Activated naive CD4-positive, alpha-beta T cell treated with anti-CD3 and anti-CD28 coated beads, Interleukin-2, amount 10 ng/mL, durations not matched to agents 7 days and 5 days (primary cell): ENCODE results near the gene C11orf52.

ENCODE experiments used
- CTCF ChIA-PET: fragments of 350-600 bp; sonication (Branson Sonifier 250); formaldehyde crosslinking; loops from one replicate; lab custom pipeline; 2021; ENCODE audit warnings: antibody characterized with exemption; lab: Charles Lee
- DNase-seq: peaks from one replicate; pipeline ENCODE4 v3.0.0-alpha.2; 2020
- H3K27ac Mint-ChIP-seq: one replicate; pipeline ENCODE4 v1.8.0; 2021; ENCODE audit warnings: mild to moderate bottlenecking, moderate library complexity, mixed read lengths
- H3K27me3 Mint-ChIP-seq: one replicate; pipeline ENCODE4 v1.8.0; 2021; ENCODE audit warnings: mild to moderate bottlenecking, mixed read lengths
- H3K36me3 Mint-ChIP-seq: one replicate; pipeline ENCODE4 v1.8.0; 2021; ENCODE audit warnings: mixed read lengths
- H3K4me1 Mint-ChIP-seq: one replicate; pipeline ENCODE4 v1.8.0; 2021; ENCODE audit warnings: mixed read lengths
- H3K4me3 Mint-ChIP-seq: one replicate; pipeline ENCODE4 v1.8.0; 2021; ENCODE audit warnings: mild to moderate bottlenecking, moderate library complexity, mixed read lengths
- H3K9me3 Mint-ChIP-seq: one replicate; pipeline ENCODE4 v1.8.0; 2021; ENCODE audit warnings: mixed read lengths

The C11orf52 gene

GRCh38 chr11:111957663-111958444 is 39.1 kb downstream of the C11orf52 start:
- Mint-ChIP-seq H3K27ac (no peak overlapping the region), H3K4me1 (no peaks in the 10 kb centered on the region), H3K36me3 (no peaks in the 10 kb centered on the region), H3K27me3 (no peaks in the 10 kb centered on the region), H3K9me3 (no peaks in the 10 kb centered on the region), H3K4me3 (no peak overlapping the region)
- DNase-seq: no peak
- CTCF ChIA-PET: interaction anchor here (1.0 kb wide), 1 partner anchor 8 kb away, joined by 3 read pairs; no protein-coding TSS in a partner anchor

DNA sequence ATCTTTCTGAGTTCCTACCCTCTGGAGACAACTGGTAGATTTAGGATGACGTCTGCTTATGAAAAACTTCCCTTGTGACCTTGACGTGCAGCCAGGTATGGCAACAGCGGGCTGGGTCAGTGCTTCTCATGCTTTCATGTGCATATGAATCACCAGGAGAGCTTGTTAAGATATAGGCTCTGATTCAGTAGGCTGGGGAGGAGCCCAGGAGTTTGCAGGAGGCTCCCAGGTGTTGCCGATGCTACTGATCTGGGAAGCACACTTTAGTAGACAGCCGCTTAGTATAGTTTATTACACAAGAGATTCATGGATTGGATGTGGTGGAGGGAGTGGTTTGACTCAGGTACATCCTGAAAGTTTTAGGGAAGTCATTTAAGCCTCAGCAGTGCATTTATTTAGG is 42.2 kb downstream of the C11orf52 start:
- DNase-seq: no peak
- H3K27me3 Mint-ChIP-seq: no peaks in the 10 kb centered on the region
- H3K27ac Mint-ChIP-seq: no peak overlapping the region
- H3K4me1 Mint-ChIP-seq: no peaks in the 10 kb centered on the region
- no peak overlapping the region for H3K4me3 Mint-ChIP-seq
- CTCF ChIA-PET: no interaction called here
- no peaks in the 10 kb centered on the region for H3K9me3 Mint-ChIP-seq
- H3K36me3 Mint-ChIP-seq: no peaks in the 10 kb centered on the region

DNA sequence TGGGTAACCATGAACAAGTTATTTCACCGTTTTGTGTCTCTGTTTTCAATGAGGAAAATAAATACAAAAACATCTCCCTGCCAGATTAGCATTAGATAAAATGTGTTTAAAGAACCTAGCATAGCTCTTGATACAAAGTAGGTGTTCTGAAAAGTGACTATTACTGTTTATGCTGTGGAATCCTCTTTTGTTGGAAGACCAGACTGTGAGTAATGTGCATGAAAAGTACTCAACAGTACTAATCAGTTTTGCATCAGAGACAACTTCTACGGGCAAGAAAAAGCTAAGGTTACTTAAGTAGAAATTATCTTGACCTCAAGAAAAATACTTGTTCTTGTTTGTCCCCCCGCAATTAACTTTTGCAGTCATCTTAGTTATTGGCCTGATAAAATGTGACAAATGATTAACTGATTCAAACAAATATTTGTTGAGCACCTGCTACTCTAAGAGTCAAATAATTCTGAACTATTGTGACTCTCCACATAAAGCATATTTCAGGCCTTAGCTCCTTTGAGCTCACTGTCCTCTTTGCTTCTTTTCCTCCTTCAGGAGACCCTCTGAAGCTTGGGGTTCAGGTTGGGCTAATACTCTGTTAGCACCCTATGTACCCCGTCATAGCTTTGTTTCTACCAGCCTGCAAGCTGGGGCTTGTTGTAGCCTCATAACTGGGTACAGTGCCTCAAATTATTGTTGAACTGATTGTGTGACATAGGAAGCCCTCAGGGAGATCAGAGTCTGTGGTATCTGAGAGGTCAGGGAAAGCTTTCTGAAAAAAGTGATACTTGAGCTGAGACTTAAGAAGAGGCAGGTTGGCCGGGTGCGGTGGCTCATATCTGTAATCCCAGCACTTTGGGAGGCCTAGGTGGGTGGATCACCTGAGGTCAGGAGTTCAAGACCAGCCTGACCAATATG is 42.9 kb downstream of the C11orf52 start:
- Mint-ChIP-seq H3K27me3 (no peaks in the 10 kb centered on the region), H3K36me3 (no peaks in the 10 kb centered on the region), H3K9me3 (no peaks in the 10 kb centered on the region), H3K4me3 (no peak overlapping the region), H3K27ac (no peak overlapping the region), H3K4me1 (no peaks in the 10 kb centered on the region)
- CTCF ChIA-PET: interaction anchor here (0.8 kb wide), 1 partner anchor 21 kb away, joined by 3 read pairs; no protein-coding TSS in a partner anchor
- no peak for DNase-seq

GRCh38 chr11:111963931-111964340 is 45.2 kb downstream of the C11orf52 start:
- no peak overlapping the region for H3K4me3 Mint-ChIP-seq
- H3K27me3 Mint-ChIP-seq: no peaks in the 10 kb centered on the region
- no peak for DNase-seq
- no peaks in the 10 kb centered on the region for H3K36me3 Mint-ChIP-seq
- no peaks in the 10 kb centered on the region for H3K4me1 Mint-ChIP-seq
- H3K9me3 Mint-ChIP-seq: no peaks in the 10 kb centered on the region
- H3K27ac Mint-ChIP-seq: no peak overlapping the region
- CTCF ChIA-PET: no interaction called here

DNA sequence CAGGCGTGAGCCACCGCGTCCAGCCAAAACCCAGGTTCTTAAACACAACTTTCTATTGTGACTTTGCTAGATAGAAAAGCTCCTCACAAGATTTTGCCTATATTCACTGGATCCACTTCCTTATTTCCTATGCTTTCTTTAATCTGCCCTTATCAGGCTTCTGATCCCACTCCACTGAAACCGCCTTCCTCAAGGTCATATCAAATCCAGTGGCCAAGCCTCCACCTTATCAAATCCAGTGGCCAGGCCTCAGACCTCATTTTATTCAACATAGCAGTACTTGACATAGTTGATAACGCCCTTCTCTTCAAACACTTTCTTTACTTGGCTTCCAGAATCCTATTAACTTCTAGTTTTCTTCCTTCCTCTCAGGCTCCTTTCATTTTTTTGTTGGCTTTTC is 48.0 kb downstream of the C11orf52 start:
- no peak overlapping the region for H3K27ac Mint-ChIP-seq
- no peak overlapping the region for H3K4me3 Mint-ChIP-seq
- H3K9me3 Mint-ChIP-seq: no peaks in the 10 kb centered on the region
- no peaks in the 10 kb centered on the region for H3K4me1 Mint-ChIP-seq
- no peaks in the 10 kb centered on the region for H3K27me3 Mint-ChIP-seq
- DNase-seq: no peak
- H3K36me3 Mint-ChIP-seq: no peaks in the 10 kb centered on the region
- CTCF ChIA-PET: no interaction called here

DNA sequence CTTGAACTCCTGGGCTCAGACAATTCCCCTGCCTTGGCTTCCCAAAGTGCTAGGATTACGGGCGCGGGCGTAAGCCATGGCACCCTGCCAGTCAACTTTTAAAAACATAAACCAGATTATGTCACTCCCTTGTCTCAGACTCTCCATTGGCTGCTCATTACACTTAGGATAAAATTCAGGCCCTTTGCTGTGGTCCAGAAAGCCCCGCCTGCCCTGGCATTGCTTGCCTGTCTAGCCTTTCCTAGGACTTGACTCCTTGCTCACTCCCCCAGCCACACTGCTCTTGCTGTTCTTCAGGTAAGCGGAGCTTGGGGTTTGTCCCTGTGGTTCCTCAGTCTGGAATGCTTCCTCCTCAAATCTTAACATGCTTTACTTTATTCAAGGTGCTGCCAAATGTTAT is 48.9 kb downstream of the C11orf52 start:
- H3K36me3 Mint-ChIP-seq: no peaks in the 10 kb centered on the region
- no peak for DNase-seq
- no peaks in the 10 kb centered on the region for H3K27me3 Mint-ChIP-seq
- no peak overlapping the region for H3K27ac Mint-ChIP-seq
- CTCF ChIA-PET: interaction anchor here (1.1 kb wide), 1 partner anchor 36 kb away, joined by 3 read pairs; no protein-coding TSS in a partner anchor
- no peaks in the 10 kb centered on the region for H3K9me3 Mint-ChIP-seq
- no peaks in the 10 kb centered on the region for H3K4me1 Mint-ChIP-seq
- H3K4me3 Mint-ChIP-seq: no peak overlapping the region

- DNase-seq: no peak
- Mint-ChIP-seq H3K4me1 (no peaks in the 10 kb centered on the region), H3K36me3 (no peaks in the 10 kb centered on the region), H3K9me3 (no peaks in the 10 kb centered on the region), H3K27ac (no peak overlapping the region), H3K4me3 (no peak overlapping the region), H3K27me3 (no peaks in the 10 kb centered on the region)
- CTCF ChIA-PET: no interaction called here
Observed at GRCh38 chr11:111969344-111969743, 50.6 kb downstream of the C11orf52 start.

GRCh38 chr11:111974446-111974845 is 55.7 kb downstream of the C11orf52 start:
- H3K9me3 Mint-ChIP-seq: no peaks in the 10 kb centered on the region
- H3K36me3 Mint-ChIP-seq: no peaks in the 10 kb centered on the region
- peaks cover 8% of the 10 kb centered on the region for H3K4me1 Mint-ChIP-seq
- no peak for DNase-seq
- CTCF ChIA-PET: no interaction called here
- peaks cover 33% of the 10 kb centered on the region for H3K27me3 Mint-ChIP-seq
- no peak overlapping the region for H3K4me3 Mint-ChIP-seq
- H3K27ac Mint-ChIP-seq: no peak overlapping the region

- no peak for DNase-seq
- no peaks in the 10 kb centered on the region for H3K36me3 Mint-ChIP-seq
- peaks cover 8% of the 10 kb centered on the region for H3K4me1 Mint-ChIP-seq
- peaks cover 34% of the 10 kb centered on the region for H3K27me3 Mint-ChIP-seq
- no peak overlapping the region for H3K27ac Mint-ChIP-seq
- CTCF ChIA-PET: interaction anchor here (1.0 to 1.4 kb wide), 2 partner anchors 36 to 44 kb away, joined by 3 read pairs; no protein-coding TSS in a partner anchor
- no peak overlapping the region for H3K4me3 Mint-ChIP-seq
- H3K9me3 Mint-ChIP-seq: no peaks in the 10 kb centered on the region
Observed at GRCh38 chr11:111975076-111975806, 56.5 kb downstream of the C11orf52 start.

- Mint-ChIP-seq H3K27me3 (peaks cover 34% of the 10 kb centered on the region), H3K4me3 (peak overlapping the region; percentile 27), H3K27ac (no peak overlapping the region), H3K36me3 (no peaks in the 10 kb centered on the region), H3K9me3 (no peaks in the 10 kb centered on the region), H3K4me1 (peaks cover 8% of the 10 kb centered on the region)
- CTCF ChIA-PET: interaction anchor here (1.0 to 1.4 kb wide), 2 partner anchors 37 to 45 kb away, joined by 3 read pairs; no protein-coding TSS in a partner anchor
- DNase-seq: no peak
Observed at GRCh38 chr11:111976119-111976766, 57.5 kb downstream of the C11orf52 start.
